HG02759 (cell line): Measurements from ENCODE around the gene DCDC2C.
"Not testable (repeated sequence)": the region's sequence is repeated elsewhere in the genome, so short reads cannot be mapped to it uniquely, and the experiment has no call there.

Experiments
- ATAC-seq: cut with Tn5 transposase; IDR thresholded peaks from one replicate; pipeline ENCODE4 v1.9.1; 2021; ENCODE audit warnings: mild to moderate bottlenecking, moderate library complexity; ENCODE audit not compliant: unreplicated experiment

DCDC2C gene

DNA sequence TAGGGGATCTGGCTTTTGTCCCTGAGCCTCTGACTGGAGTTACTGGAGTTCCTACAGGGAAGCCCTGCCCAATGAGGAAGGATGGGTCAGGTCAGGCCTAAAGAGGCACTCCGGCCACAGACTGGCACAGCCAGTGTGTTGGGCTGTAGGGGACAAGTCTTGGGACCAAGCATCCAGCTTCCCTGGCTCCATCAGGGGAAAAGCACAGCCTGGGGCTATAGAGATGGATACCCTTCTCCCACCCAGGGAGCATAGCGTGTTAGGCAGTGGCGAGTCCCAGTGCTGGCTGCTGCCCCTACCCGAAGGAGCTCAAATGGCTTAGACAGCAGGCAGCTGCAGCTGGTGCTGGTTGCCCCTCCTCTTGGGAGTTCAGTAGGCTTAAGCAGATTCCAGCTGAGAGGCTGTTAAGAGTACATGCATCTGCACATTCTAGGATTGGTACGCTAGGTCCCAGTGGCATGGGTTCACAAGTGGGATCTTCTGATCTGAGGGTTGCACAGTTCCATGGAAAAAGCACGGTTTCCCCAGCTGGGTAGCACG lies 111.4 kb downstream of the DCDC2C start:
- no peak for ATAC-seq

DNA sequence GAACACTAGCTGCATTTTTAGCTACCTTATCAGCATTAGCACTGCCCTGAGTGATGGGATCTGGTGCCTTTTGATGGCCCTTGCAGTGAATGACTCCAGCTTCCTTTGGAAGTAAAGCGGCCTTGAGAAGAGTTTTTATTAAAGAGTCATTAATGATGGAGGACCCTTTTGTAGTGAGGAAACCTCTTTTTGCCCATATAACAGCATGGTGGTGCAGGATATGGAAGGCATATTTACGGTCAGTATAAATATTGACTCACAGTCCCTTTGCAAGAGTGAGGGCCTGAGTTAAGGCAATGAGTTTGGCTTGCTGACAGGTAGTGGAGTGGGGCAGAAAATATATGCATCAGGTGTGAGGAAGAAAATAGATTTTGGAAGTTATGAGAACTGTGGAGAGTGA lies 113.8 kb downstream of the DCDC2C start:
- not testable (repeated sequence) for ATAC-seq

DNA sequence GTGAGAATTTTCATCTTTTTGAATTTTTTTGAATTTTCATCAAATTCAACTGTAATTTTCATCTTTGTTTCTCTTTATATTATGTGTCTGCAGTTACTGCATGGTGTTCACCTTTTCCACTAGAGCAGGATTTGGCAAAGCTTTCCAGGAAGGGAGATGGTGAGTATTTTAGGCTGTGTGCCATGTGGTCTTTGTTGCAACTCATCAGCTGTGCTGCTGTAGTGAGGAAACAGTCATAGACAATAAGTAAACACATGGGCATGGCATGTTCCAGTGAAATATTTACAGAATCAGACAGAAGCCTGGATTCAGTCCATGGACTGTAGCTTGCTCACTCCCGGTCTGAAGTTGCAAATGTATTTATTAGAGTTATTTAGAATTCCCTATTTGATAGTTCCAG lies 120.4 kb downstream of the DCDC2C start:
- ATAC-seq, result no peak

DNA sequence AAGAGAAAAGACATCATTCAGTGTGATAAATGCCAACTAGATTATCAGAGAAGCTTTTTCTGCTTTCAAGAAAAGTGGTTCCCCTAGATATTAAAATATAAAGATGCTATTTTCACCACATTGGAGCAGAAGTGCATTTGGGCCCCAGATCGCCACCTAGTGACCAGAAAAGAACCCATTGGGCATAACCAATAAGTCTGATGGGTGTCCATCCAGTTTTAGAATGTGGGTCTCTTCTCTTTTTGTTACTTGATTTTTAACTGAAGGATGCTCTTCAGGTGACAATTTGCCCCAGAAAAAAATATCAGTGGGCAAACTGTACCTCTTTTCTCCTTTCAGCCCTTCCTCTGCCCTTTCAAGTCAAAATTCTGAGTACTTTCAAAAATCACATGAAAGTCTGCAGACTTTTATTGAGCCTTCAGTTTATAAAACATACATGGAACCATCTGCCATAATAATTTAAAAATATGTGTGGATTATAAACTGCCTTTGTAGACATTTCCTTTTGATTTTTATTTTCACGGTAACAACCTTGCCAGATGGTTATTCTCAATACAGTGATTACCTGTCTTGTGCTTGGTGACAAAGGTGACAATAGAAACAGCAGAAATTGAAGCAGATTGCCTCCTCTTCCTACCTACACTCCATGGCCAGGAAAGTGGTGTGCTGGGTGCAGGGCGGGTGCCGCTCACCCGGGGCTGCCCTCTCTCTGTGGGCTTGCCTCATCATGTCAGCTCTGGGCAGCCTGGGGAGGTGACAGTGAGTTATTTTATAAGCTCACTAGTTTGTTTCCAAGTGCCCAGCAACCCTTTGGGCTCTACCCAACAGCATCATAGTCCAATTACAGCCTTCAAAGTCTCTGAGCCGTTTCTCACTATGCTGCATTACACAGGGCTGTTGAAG lies 124.5 kb downstream of the DCDC2C start:
- no peak for ATAC-seq

DNA sequence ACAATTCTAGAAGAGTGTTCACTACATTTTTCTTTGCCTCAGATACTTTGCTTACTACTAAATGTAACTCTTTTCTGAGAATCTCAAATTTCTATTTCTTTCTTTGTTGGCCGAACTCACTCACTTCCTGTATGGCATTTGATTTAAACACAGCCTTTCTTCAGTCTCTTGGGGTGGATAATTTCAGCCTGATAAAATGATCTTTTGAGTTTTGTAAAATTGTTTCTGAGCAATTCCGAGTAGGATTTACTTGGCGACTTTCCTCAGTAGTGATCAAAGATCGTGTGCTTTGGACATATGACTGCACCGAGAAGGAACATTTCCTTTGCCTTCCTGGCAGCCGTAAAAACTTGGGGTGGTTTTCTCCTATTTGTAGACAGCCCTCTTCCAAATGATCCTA lies 127.4 kb downstream of the DCDC2C start:
- no peak for ATAC-seq

DNA sequence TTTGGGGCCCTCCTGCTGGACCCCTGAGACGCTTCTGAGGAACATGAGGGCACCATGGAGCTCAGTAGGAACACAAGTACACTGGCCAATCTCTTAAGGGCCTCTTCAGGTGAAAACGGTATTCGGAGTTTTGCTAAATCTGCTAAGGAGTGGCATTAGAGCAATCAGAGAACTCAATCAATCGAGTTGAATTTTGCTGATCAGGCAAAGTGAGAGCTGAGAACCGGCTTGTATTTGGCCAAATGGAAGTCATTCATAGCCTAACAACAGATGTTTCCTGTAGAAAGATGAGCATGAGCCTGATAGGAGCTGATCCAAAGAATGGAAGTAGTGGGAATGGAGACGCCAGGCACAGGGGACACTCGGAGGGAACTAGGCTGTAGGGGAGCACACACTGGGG lies 133.7 kb downstream of the DCDC2C start:
- ATAC-seq, result no peak

DNA sequence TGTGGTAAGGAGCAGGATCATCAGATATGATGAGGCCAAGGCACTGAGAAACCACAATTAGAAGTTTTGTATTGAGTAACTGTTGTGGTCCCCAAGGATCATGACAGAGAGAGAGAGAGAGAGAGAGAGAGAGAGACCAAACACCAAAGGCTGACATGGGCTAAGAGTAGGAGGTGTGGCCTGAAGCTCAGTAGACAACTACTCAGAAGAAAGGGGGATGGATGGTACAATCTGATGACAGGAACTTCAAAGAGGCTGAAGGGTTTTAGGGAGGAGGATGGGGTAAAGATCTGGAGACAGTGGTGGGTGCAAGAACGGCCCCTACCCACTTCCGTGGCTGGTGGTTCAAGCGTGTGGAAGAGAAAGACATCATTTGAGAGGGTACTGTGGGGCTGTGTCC lies 135.0 kb downstream of the DCDC2C start:
- no peak for ATAC-seq

DNA sequence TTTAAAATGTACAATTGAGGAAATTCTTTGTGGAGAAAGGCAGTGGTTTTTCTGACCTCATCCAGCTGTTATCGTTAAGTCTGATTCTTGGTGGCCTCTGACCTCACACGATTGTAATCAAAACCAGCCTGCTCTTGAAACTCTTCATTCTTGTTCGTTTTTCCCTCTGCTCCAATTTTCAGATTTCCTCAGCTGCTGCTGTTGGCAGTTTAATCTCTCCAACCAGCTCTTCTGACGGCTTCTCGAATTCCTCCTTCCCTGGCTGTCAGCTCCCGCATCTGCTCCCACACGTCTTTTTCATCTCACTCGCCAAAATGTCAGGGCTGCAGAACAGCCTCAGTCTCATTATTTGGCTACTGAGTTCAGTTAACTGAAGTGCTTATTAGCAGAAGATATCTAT lies 136.1 kb downstream of the DCDC2C start:
- no peak for ATAC-seq

DNA sequence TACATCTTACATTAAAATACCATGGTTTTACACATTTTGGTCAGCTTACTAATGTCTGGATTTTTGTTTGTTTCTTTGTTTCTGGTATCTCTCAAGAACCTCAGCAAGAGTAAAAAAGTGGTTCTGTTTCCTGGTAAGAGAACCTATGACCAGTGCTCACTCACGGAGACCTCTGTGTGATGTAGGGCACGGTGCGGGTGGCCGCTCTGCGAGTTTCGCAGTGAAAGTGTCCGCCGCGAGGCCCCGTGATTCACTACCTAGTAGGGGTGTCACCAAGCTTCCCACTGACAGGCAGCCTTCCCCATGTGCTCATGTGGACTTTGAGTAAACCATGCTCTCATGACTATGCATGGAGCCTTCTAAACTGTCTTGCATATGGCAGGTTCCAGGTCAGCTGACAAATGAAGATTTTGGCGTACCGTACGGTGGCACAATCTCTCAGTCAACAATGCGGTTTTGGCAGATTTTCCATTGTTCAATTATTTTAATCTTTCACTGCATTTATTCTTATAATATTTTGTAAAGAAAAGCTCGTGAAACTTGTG lies 137.3 kb downstream of the DCDC2C start:
- ATAC-seq, result no peak

DNA sequence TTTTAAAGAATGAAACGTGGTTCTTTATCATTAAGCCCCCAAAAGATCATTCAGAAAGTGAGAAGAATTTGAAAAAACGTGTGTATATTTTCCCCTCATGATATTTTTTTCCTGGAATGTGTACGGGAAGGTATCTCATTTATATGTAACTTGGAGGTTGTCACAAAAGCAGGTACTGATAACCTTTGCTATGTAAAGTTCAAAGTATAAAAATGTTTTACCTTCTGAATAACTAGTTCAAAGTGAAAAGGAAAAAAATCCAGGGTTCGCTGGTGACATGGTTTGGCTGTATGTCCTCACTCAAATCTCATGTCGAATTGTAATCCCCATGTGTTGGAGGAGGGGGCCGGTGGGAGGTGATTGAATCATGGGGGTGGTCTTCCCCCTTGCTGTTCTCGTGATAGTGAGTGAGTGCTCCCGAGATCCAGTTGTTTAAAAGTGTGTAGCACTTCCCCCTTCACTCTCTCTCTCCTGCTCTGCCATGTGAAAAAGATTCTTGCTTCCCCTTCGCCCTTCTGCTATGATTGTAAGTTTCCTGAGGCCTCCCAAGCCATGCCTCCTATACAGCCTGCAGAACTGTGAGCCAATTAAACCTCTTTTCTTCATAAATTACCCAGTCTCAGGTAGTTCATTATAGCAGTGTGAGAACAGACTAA lies 144.2 kb downstream of the DCDC2C start:
- no peak for ATAC-seq

DNA sequence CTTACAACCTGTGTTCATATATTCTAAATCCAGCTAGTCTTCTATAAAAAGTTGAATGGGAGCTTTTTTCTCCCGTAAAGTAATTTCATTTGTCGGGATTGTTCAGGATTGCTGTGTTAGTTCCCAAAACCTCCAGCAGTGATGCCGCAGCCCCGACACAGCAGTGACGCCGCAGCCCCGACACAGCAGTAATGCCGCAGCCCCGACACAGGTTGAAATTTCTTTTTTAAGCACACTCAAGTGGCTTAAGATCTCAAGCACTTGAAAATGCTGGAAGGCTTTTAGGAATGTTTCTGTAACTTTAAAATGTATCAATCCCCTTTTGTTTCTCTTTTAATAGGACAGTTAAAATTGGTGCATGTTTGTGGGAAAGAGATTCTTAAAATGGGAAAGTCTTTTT lies 145.4 kb downstream of the DCDC2C start:
- ATAC-seq, result no peak

DNA sequence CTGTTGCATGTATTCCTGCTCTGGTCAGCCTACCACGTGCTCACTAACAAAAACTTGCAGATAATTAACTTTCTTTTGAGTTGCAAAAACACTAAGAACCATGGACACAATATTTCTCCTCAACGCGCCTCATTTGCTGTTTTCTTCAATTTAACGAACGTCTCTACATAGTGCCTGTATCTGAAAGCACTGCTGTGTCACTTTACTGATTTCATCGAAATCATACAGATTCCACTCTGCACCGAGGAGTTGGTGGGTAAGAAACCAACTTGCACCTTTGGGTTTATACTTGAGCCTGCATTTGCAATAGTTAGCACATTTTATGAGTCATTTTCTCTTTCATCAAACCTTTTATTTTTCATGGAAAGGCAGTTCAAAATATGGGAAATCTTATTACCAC lies 145.8 kb downstream of the DCDC2C start:
- ATAC-seq, result no peak

DNA sequence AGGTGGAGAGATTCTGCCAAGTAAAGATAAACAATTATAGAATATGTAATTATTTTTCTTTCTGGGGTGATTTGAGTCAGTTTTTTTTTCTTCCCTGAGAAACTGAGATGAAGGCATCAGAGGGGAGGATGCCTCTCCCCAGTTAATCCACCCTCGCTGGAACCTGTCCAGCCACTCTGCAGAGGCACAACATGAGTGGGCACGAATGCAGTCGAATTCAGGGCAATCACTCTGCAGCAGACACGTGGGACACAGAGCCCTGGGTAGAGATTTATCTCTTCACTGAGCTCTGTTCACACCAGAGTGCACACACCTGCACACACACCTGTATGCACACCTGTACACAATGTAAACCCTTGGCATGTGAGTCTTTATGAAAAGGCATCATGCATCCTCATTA lies 154.2 kb downstream of the DCDC2C start:
- no peak for ATAC-seq

DNA sequence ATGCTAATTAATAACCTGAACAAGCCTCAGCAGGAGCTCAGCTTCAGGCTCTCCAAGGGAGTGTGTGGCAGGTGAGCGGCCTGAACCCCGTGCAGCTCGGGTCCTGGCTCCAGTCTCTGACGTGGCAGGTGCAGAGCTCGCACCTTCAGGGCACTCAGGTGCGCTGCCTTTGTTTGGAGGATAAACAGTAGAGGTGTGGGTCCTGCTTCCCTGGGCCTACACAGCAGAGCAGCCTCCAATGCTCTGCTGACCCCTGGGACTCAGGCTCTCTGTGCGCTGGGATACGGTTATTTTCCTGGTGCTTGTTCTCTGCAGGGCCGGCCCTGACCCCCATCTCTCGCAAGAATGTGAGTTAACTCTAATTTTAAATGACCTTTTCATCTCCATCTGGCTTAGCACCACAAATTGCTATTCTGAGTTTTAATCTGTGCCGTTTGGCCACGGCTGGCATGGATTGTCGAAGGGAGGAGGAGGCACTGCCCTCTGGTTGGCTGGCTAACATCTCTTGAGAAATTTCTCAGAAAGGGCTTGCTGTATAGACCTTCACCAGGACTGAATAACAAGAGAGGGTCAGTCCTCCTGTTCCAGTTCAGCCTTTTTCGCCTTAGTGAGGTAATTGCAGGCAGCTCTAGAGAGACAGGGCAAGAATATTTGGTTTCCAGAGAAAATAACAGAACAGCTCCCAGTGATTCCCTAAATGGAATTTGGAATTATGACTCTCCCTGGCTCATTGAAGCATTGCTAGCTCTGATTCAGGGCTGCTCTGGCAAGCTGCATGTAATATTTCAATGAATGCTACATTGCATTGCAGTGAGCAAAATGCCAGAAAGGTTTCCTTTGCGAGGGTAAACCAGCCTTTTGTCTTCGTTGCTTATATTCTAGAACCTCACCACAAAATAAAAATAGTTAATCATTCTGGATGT lies 161.8 kb downstream of the DCDC2C start:
- no peak for ATAC-seq

DNA sequence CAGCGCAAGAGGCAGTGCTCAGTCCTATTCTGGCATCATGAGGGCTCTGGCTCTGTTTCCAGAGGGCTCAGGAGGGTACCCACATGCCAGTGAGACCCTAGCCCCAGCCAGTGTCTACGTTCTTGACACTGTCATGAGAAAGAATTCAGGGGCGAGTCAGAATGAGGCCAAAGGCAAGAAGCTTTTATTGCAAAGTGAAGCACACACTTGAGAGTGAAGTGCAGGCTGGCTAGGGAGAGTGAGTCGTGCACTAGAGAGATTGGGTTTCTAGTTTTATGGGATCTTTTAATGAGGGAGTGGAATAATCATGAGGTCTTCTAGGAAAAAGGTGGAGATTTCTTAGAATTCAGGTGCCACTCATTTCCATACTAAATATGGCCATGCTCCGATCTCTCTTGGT lies 164.1 kb downstream of the DCDC2C start:
- no peak for ATAC-seq

DNA sequence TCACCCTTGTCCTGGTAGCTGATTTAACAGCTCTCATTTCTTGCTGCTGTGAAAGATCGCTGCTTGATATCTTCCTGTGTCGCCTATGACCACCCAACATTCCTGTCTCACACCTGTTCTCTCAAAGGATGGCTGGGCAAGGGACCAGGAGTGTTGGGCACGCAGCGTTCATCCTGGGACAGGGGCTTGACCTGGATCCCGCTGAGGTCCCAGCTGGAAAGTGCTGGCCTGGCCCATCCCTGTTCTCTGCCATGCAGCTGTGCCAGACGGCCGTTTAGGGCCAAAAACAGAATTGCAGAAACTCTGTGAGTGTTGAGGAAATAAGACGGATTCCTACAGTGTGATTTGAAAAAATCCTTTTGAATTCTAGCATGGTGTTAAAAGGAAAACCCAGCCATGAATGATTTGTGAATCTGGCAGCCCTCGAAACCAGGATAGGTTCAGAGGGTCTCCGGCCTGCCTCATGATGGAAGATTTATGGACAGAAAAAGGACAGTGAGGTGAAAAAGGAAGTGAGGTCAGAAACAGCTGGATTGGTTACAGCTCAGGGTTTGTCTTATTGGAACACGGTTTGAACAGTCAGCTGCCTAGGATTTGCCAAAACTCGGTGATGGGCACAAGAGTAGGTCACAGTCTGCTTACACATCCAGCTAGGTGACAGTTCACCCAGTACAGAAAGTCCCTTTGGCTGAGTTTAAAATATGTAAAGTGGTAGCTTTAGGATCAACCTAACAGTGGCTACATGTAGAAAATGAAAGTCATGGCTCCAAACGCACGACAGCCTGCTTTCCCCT lies 164.8 kb downstream of the DCDC2C start:
- ATAC-seq, result no peak

DNA sequence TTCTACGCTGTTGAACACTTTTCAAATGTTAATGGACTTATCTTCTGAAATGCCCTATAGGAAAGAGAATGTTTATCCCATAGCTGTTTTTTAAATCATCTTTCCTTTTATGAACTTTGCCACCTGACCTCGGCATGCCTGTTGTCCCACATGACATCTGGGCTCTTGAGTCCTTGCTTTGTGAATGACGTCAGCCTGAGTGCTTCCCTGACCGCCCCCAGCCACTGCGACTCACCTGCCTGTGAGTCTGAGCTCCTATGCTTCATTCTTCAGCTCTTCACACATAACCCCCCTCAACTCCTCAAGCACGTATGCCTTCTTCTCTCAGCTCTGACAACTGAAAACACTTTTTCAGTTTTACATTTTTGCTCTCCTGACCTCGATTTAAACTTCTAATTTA lies 166.8 kb downstream of the DCDC2C start:
- ATAC-seq, result no peak

DNA sequence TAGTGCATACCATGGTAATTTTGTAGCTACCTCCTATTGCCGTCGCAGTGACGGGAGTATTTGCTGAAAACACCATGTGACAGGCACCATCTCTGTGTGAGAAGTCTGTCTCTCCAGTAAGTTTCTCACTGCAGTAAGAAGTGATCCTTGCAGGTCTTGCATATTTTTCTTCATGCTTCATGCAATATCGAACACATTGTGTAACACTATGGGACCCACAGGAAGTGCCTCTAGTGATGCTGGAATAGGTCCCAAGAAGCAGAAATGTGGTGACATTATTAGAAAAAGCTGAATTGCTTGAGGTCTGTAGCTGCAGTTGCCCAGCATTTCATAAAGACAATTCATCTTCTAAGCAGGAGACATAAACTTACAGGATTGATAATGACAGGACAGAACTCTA lies 167.6 kb downstream of the DCDC2C start:
- no peak for ATAC-seq

DNA sequence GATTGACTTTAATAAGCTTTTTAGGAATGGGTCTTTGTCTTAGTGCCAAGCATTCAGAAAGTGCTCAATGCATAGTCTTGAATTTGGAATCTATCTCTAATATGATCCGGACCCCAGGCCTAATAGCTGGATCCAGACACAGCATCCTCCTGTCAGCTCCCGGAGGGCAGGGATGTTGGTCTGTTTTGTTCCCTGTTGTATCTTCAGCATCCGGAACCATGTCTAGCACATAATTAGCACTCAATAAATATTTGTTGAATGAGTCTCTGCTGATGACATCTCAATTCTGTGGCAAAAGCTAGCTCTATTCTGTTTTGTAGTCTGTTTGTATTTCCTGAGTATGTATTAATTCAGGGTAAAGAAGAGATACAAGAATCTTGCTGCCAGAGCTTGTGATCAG lies 169.1 kb downstream of the DCDC2C start:
- no peak for ATAC-seq

DNA sequence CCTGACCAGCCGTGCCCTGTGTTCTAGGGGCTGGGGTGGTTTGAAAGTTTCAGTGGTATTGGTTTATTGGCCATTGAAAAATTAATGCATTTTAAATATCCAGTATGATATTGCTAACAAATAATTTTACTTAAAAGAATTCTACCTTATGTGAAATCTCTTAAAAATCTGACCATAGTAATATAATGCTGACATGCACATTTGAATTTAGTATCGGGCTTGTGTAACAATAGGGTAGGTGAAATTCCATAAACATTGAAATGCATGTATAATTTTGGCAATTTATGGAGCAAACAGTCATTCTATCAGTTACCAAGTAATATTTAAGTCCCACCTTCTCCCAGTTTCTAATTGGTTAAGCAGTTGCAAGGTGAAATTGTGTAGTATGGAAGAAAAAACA lies 170.5 kb downstream of the DCDC2C start:
- no peak for ATAC-seq
